HG03439 (cell line): Measurements from ENCODE around the gene GRIN2D.

Experiments
- ATAC-seq: cut with Tn5 transposase; IDR thresholded peaks from one replicate; pipeline ENCODE4 v1.9.1; 2021; ENCODE audit warnings: mild to moderate bottlenecking, moderate library complexity; ENCODE audit not compliant: unreplicated experiment

GRIN2D gene

GRCh38 chr19:48441360-48442050 lies 48.0 kb downstream of the GRIN2D start:
- no peak for ATAC-seq

DNA sequence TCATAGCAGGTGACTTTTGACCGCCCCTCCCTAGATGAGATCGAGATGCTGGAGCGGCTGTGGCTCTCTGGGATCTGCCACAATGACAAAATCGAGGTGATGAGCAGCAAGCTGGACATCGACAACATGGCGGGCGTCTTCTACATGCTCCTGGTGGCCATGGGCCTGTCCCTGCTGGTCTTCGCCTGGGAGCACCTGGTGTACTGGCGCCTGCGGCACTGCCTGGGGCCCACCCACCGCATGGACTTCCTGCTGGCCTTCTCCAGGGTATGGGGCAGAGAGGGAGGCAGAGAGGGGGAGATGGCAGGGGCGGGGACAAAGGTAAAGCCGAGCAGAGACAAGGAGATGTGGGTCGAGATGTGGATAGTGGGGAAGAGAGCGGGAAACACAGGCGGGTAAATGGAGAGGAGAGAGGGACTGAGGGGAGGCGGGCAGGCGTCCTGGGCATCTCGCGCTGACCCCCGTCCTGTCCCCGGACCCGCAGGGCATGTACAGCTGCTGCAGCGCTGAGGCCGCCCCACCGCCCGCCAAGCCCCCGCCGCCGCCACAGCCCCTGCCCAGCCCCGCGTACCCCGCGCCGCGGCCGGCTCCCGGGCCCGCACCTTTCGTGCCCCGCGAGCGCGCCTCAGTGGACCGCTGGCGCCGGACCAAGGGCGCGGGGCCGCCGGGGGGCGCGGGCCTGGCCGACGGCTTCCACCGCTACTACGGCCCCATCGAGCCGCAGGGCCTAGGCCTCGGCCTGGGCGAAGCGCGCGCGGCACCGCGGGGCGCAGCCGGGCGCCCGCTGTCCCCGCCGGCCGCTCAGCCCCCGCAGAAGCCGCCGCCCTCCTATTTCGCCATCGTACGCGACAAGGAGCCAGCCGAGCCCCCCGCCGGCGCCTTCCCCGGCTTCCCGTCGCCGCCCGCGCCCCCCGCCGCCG lies 48.9 kb downstream of the GRIN2D start:
- no peak for ATAC-seq

DNA sequence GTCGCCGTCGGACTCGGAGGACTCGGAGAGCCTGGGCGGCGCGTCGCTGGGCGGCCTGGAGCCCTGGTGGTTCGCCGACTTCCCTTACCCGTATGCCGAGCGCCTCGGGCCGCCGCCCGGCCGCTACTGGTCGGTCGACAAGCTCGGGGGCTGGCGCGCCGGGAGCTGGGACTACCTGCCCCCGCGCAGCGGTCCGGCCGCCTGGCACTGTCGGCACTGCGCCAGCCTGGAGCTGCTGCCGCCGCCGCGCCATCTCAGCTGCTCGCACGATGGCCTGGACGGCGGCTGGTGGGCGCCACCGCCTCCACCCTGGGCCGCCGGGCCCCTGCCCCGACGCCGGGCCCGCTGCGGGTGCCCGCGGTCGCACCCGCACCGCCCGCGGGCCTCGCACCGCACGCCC lies 49.8 kb downstream of the GRIN2D start:
- ATAC-seq, result no peak
